Liver (tissue), 9 donors: ENCODE measurements around the gene TATDN2. TPM values are rescaled to one million over a fixed set of nuclear protein-coding genes. Genes with fewer than 3 reads are reported as not detected.

ENCODE experiments used
- DNase-seq: peaks from one replicate; pipeline ENCODE4 v3.0.0-alpha.2; 2017; ENCODE audit warnings: low spot score
- H3K27ac ChIP-seq, 2 donors: one replicate each; pipeline ENCODE4 v1.7.0; 2013; ENCODE audit warnings: inconsistent platforms in 2 of 2, low read length in 2 of 2, control low read depth in 1 of 2, low read depth in 1 of 2, mild to moderate bottlenecking in 1 of 2
- H3K27me3 ChIP-seq, 4 donors: one replicate each; pipeline versions ENCODE4 v1.6.1 to v1.7.0; 2013; ENCODE audit warnings: low read length in 3 of 4, inconsistent platforms in 1 of 4, mild to moderate bottlenecking in 1 of 4, moderate library complexity in 1 of 4; ENCODE audit not compliant: control insufficient read depth in 4 of 4, insufficient read depth in 4 of 4
- H3K36me3 ChIP-seq, 4 donors: one replicate each; pipeline versions ENCODE4 v1.6.1 to v1.7.0; 2013; ENCODE audit warnings: low read length in 3 of 4, mild to moderate bottlenecking in 3 of 4, low read depth in 1 of 4, moderate library complexity in 1 of 4; ENCODE audit not compliant: control insufficient read depth in 4 of 4, insufficient read depth in 3 of 4
- H3K4me1 ChIP-seq, 4 donors: one replicate each; pipeline versions ENCODE4 v1.6.1 to v1.7.0; 2013; ENCODE audit warnings: low read length in 3 of 4, mild to moderate bottlenecking in 3 of 4, moderate library complexity in 1 of 4; ENCODE audit not compliant: control insufficient read depth in 4 of 4, insufficient read depth in 4 of 4
- H3K4me3 ChIP-seq, 3 donors: one replicate each; pipeline versions ENCODE4 v1.6.1 to v1.7.0; 2013; ENCODE audit warnings: low read length in 3 of 3, control low read depth in 1 of 3, low read depth in 1 of 3, mild to moderate bottlenecking in 1 of 3
- H3K9ac ChIP-seq, 2 donors: one replicate each; pipeline ENCODE4 v1.7.0; 2013; ENCODE audit warnings: low read length in 2 of 2, mild to moderate bottlenecking in 2 of 2, moderate library complexity in 2 of 2, control low read depth in 1 of 2, low read depth in 1 of 2
- H3K9me3 ChIP-seq, 4 donors: one replicate each; pipeline versions ENCODE4 v1.6.1 to v1.7.0; 2013; ENCODE audit warnings: low read length in 3 of 4; ENCODE audit not compliant: control insufficient read depth in 4 of 4
- EGR1 ChIP-seq, 2 donors: IDR thresholded peaks; 2 replicates each; pipeline ENCODE4 v1.6.1; 2016 to 2018; ENCODE audit warnings: antibody characterized with exemption in 2 of 2, low read depth in 2 of 2
- FOXA1 ChIP-seq: IDR thresholded peaks from 2 replicates; pipeline ENCODE4 v1.6.1; 2016; ENCODE audit warnings: antibody characterized with exemption
- FOXA2 ChIP-seq: IDR thresholded peaks from 2 replicates; pipeline ENCODE4 v1.6.1; 2016; ENCODE audit warnings: antibody characterized with exemption
- GABPA ChIP-seq, 2 donors: IDR thresholded peaks in 1 of 2; conservative IDR thresholded peaks in 1 of 2; 2 replicates each; pipeline ENCODE4 v1.6.1; 2016; ENCODE audit warnings: antibody characterized with exemption in 2 of 2, mild to moderate bottlenecking in 1 of 2, moderate library complexity in 1 of 2
- HNF4A ChIP-seq, 2 donors: conservative IDR thresholded peaks; 2 replicates each; pipeline ENCODE4 v1.6.1; 2016; ENCODE audit warnings: antibody characterized with exemption in 2 of 2, mild to moderate bottlenecking in 2 of 2
- HNF4G ChIP-seq: IDR thresholded peaks from 2 replicates; pipeline ENCODE4 v1.6.1; 2016; ENCODE audit warnings: antibody characterized with exemption
- JUND ChIP-seq, 2 donors: IDR thresholded peaks; 2 replicates each; pipeline ENCODE4 v1.6.1; 2016; ENCODE audit warnings: antibody characterized with exemption in 2 of 2
- NR2F2 ChIP-seq: IDR thresholded peaks from 2 replicates; pipeline ENCODE4 v1.6.1; 2016; ENCODE audit warnings: antibody characterized with exemption
- RAD21 ChIP-seq, 2 donors: IDR thresholded peaks; 2 replicates each; pipeline ENCODE4 v1.6.1; 2016; ENCODE audit warnings: antibody characterized with exemption in 2 of 2, mild to moderate bottlenecking in 2 of 2
- SP1 ChIP-seq: IDR thresholded peaks from 2 replicates; pipeline ENCODE4 v1.6.1; 2018; ENCODE audit warnings: antibody characterized with exemption, mild to moderate bottlenecking
- TAF1 ChIP-seq: conservative IDR thresholded peaks from 2 replicates; pipeline ENCODE4 v1.6.1; 2016; ENCODE audit warnings: antibody characterized with exemption, mild to moderate bottlenecking
- YY1 ChIP-seq: IDR thresholded peaks from 2 replicates; pipeline ENCODE4 v1.6.1; 2016; ENCODE audit warnings: antibody characterized with exemption, mild to moderate bottlenecking
- WGBS: extraction: QIAGEN DNeasy Blood & Tissue Kit; methylation state at CpG from one replicate; pipeline ENCODE4 v1.1.7; 2013; 5-methylcytosine and 5-hydroxymethylcytosine counted together
- polyA plus RNA-seq, 2 donors: library from polyadenylated mRNA; stranded (reverse) in 1 of 2; unstranded in 1 of 2; fragments of 200-250 nt in 1 of 2; fragments of >200 nt in 1 of 2; fragmentation: Nextera tagmentation in 1 of 2; extraction: Ambion mirVana in 1 of 2; gene quantifications; one replicate each; pipeline versions ENCODE4 v1.2.1 to v1.2.3, GENCODE V29; 2013 to 2015
- total RNA-seq, 2 donors: library from RNA; depleted of rRNA; stranded (reverse); fragments of >200 nt; gene quantifications; one replicate each; pipeline ENCODE4 v1.2.3, GENCODE V29; 2014
- TF ChIP-seq, protein P1 (sequence below): IDR thresholded peaks from 2 replicates; pipeline ENCODE4 v1.6.1; 2016; ENCODE audit warnings: antibody characterized with exemption, mild to moderate bottlenecking
- TF ChIP-seq, protein P2 (sequence below): IDR thresholded peaks from 2 replicates; pipeline ENCODE4 v1.6.1; 2016; ENCODE audit warnings: antibody characterized with exemption
- TF ChIP-seq, protein P3 (sequence below): fragments of 150-350 bp; IDR thresholded peaks from 2 replicates; pipeline ENCODE4 v1.5.1; 2017; ENCODE audit warnings: improper control_type of control experiment, low read depth, low read length; ENCODE audit not compliant: missing input control
- TF ChIP-seq, protein P4 (sequence below): IDR thresholded peaks from 2 replicates; pipeline ENCODE4 v1.6.1; 2016; ENCODE audit warnings: antibody characterized with exemption
- TF ChIP-seq, protein P5 (sequence below): IDR thresholded peaks from 2 replicates; pipeline ENCODE4 v1.6.1; 2016; ENCODE audit warnings: antibody characterized with exemption
- donor health status: healthy.
- donor health status: healthy.
- donor health status: healthy.
- donor health status: healthy.
- donor health status: healthy.

TATDN2 gene
- total and polyA plus RNA-seq, 4 donors = 3.7 to 14.2 (median 9.0) TPM

DNA sequence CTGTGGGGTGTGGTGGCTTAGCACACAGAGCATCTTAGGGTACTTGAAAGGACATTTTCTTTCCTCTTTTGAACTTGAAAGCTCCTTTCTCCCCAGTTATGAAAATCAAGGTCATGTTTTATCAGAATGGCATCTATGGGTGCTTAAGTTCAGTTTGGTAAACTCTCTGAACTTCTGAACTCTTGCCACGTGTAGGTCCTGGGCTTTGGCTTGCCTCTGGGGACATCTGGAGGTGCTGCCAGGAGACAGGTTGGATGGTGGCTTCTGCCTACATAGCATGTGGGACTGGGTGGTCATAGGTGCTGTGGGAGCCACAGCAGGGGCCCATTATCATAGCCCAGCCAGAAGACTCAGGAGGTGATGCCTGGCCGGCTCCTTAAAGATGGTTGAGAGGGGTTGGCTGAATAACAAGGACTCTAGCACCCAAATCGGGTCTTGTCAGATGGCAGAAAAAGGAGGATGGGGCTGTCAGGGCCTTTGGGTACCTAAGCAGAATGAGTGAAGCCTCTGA is 28.9 kb downstream of the TATDN2 start:
- H3K36me3 ChIP-seq = peaks cover 8 to 44% (median 25%) of the 10 kb centered on the region in 4 donors
- H3K9me3 ChIP-seq = no peaks in the 10 kb centered on the region
- 73% methylated on average over 3 of the region's 3 CpGs for WGBS
- no peak overlapping the region for H3K9ac ChIP-seq
- no peak overlapping the region for H3K4me3 ChIP-seq
- DNase-seq = no peak
- H3K27me3 ChIP-seq = no peaks in the 10 kb centered on the region
- H3K27ac ChIP-seq = no peak overlapping the region
- TF ChIP-seq, protein P1, sequence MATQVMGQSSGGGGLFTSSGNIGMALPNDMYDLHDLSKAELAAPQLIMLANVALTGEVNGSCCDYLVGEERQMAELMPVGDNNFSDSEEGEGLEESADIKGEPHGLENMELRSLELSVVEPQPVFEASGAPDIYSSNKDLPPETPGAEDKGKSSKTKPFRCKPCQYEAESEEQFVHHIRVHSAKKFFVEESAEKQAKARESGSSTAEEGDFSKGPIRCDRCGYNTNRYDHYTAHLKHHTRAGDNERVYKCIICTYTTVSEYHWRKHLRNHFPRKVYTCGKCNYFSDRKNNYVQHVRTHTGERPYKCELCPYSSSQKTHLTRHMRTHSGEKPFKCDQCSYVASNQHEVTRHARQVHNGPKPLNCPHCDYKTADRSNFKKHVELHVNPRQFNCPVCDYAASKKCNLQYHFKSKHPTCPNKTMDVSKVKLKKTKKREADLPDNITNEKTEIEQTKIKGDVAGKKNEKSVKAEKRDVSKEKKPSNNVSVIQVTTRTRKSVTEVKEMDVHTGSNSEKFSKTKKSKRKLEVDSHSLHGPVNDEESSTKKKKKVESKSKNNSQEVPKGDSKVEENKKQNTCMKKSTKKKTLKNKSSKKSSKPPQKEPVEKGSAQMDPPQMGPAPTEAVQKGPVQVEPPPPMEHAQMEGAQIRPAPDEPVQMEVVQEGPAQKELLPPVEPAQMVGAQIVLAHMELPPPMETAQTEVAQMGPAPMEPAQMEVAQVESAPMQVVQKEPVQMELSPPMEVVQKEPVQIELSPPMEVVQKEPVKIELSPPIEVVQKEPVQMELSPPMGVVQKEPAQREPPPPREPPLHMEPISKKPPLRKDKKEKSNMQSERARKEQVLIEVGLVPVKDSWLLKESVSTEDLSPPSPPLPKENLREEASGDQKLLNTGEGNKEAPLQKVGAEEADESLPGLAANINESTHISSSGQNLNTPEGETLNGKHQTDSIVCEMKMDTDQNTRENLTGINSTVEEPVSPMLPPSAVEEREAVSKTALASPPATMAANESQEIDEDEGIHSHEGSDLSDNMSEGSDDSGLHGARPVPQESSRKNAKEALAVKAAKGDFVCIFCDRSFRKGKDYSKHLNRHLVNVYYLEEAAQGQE = no peak
- TF ChIP-seq, protein P2, sequence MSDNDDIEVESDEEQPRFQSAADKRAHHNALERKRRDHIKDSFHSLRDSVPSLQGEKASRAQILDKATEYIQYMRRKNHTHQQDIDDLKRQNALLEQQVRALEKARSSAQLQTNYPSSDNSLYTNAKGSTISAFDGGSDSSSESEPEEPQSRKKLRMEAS = no peak
- TF ChIP-seq, protein P3, sequence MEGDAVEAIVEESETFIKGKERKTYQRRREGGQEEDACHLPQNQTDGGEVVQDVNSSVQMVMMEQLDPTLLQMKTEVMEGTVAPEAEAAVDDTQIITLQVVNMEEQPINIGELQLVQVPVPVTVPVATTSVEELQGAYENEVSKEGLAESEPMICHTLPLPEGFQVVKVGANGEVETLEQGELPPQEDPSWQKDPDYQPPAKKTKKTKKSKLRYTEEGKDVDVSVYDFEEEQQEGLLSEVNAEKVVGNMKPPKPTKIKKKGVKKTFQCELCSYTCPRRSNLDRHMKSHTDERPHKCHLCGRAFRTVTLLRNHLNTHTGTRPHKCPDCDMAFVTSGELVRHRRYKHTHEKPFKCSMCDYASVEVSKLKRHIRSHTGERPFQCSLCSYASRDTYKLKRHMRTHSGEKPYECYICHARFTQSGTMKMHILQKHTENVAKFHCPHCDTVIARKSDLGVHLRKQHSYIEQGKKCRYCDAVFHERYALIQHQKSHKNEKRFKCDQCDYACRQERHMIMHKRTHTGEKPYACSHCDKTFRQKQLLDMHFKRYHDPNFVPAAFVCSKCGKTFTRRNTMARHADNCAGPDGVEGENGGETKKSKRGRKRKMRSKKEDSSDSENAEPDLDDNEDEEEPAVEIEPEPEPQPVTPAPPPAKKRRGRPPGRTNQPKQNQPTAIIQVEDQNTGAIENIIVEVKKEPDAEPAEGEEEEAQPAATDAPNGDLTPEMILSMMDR = no peak
- TF ChIP-seq FOXA1 (no peak), EGR1 (IDR thresholded peaks at IDR 0.05; ENCODE audit: low read depth in 2 of 2) (no peak), TAF1 (no peak), FOXA2 (no peak), RAD21 (IDR thresholded peaks at IDR 0.05) (no peak), HNF4G (no peak), YY1 (no peak), NR2F2 (no peak), GABPA (IDR thresholded peaks at IDR 0.05 in 1 of 2, conservative IDR thresholded peaks at IDR 0.05 in 1 of 2) (no peak)
- TF ChIP-seq, protein P4, sequence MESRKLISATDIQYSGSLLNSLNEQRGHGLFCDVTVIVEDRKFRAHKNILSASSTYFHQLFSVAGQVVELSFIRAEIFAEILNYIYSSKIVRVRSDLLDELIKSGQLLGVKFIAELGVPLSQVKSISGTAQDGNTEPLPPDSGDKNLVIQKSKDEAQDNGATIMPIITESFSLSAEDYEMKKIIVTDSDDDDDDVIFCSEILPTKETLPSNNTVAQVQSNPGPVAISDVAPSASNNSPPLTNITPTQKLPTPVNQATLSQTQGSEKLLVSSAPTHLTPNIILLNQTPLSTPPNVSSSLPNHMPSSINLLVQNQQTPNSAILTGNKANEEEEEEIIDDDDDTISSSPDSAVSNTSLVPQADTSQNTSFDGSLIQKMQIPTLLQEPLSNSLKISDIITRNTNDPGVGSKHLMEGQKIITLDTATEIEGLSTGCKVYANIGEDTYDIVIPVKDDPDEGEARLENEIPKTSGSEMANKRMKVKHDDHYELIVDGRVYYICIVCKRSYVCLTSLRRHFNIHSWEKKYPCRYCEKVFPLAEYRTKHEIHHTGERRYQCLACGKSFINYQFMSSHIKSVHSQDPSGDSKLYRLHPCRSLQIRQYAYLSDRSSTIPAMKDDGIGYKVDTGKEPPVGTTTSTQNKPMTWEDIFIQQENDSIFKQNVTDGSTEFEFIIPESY = no peak
- peaks cover 2 to 21% (median 16%) of the 10 kb centered on the region in 4 donors for H3K4me1 ChIP-seq

DNA sequence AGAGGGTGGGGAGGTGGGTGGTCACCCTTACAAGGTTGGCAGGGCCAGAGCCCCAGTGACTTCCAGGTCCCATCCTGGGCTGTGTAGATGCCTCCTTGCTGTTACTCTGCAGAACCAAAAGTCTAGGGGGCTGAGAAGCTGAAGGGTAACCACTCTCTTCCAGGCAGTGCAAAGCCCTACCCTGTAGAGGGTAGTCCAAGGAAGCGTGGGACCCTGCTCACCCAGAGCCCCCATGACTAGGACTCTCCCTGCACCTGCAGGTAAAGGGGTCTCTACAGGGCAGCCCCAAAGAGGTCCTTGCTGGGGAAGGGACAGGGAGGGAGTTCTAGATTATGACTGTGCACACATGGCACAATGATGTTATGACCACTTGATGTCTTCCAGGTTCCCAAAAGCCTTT is 30.2 kb downstream of the TATDN2 start:
- Histone ChIP-seq H3K27ac (no peak overlapping the region), H3K36me3 (peaks cover 8 to 50% (median 28%) of the 10 kb centered on the region in 4 donors), H3K4me1 (peaks cover 2 to 13% (median 10%) of the 10 kb centered on the region in 4 donors), H3K9me3 (no peaks in the 10 kb centered on the region), H3K27me3 (no peaks in the 10 kb centered on the region), H3K4me3 (no peak overlapping the region), H3K9ac (no peak overlapping the region)
- no peak for TF ChIP-seq NR2F2
- TF ChIP-seq YY1 = no peak
- TF ChIP-seq, protein P2 = no peak
- no peak for TF ChIP-seq SP1
- no peak for TF ChIP-seq GABPA (IDR thresholded peaks at IDR 0.05 in 1 of 2, conservative IDR thresholded peaks at IDR 0.05 in 1 of 2)
- TF ChIP-seq, protein P3 = no peak
- TF ChIP-seq, protein P5, sequence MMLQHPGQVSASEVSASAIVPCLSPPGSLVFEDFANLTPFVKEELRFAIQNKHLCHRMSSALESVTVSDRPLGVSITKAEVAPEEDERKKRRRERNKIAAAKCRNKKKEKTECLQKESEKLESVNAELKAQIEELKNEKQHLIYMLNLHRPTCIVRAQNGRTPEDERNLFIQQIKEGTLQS = no peak
- TF ChIP-seq EGR1 (IDR thresholded peaks at IDR 0.05; ENCODE audit: low read depth in 2 of 2) = no peak
- no peak for TF ChIP-seq RAD21 (IDR thresholded peaks at IDR 0.05)
- TF ChIP-seq HNF4A (conservative IDR thresholded peaks at IDR 0.05) = no peak
- no peak for TF ChIP-seq TAF1
- no peak for TF ChIP-seq FOXA2
- no peak for TF ChIP-seq FOXA1
- no peak for TF ChIP-seq JUND (IDR thresholded peaks at IDR 0.05)
- WGBS = 92% methylated on average over 1 of the region's 1 CpG
- DNase-seq = no peak
